ENCODE measurements around the gene ST3GAL5. TPM values are rescaled to one million over a fixed set of nuclear protein-coding genes. Genes with fewer than 3 reads are reported as not detected.

The ST3GAL5 gene
- total and polyA plus RNA-seq, 2 of the 8 experiments (the other 6 are each of a cell fraction or from before 2014, with no cell fraction given) = 1.9 to 4.5 TPM

- H3K4me3 ChIP-seq (ENCODE audit: extremely low read depth in 1 of 4, insufficient read depth in 2 of 4, low read depth in 3 of 4, low read length in 4 of 4) = no peak overlapping the region
- H3K4me2 ChIP-seq (ENCODE audit: insufficient read depth in 1 of 2, low read depth in 2 of 2, low read length in 2 of 2) = no peak overlapping the region
- no peak overlapping the region for H3K27ac ChIP-seq (ENCODE audit: low read depth, low read length)
- ChIA-PET CTCF (ENCODE audit: partially characterized antibody) (no interaction called here), POLR2A (ENCODE audit: partially characterized antibody) (no interaction called here)
- H2BK12ac ChIP-seq (ENCODE audit: low read depth, low read length) = no peak overlapping the region
- no peaks in the 10 kb centered on the region for H3K9me3 ChIP-seq (ENCODE audit: insufficient read depth in 2 of 2, low read depth in 1 of 2, low read length in 1 of 2)
- no peak overlapping the region for H3K4ac ChIP-seq (replicated peaks; ENCODE audit: insufficient read length, low read depth, low read length)
- H2AK5ac ChIP-seq (ENCODE audit: low read depth, low read length) = no peak overlapping the region
- H3K79me1 ChIP-seq (ENCODE audit: low read depth, low read length) = no peaks in the 10 kb centered on the region
- no peak overlapping the region for H2BK15ac ChIP-seq (ENCODE audit: low read length)
- no peak for FAIRE-seq
- no peaks in the 10 kb centered on the region for H3K27me3 ChIP-seq (replicated peaks in 1 of 4; ENCODE audit: control insufficient read depth in 3 of 4, extremely low read depth in 1 of 4, insufficient read depth in 3 of 4, low read length in 3 of 4)
- H3K9ac ChIP-seq (replicated peaks in 1 of 4; ENCODE audit: extremely low read depth in 1 of 4, low read depth in 3 of 4, low read length in 3 of 4) = no peak overlapping the region
- H4K8ac ChIP-seq (ENCODE audit: extremely low read depth, insufficient read depth, low read length) = no peak overlapping the region
- H3K23ac ChIP-seq (ENCODE audit: insufficient read length) = no peak overlapping the region
- no peak overlapping the region for H3K56ac ChIP-seq (replicated peaks; ENCODE audit: insufficient read length, low read depth, low read length)
- DNase-seq (ENCODE audit: low read depth in 1 of 2, low spot score in 2 of 2) = no peak
- no peak overlapping the region for H4K5ac ChIP-seq (ENCODE audit: insufficient read length, low read depth, low read length)
- H3K79me2 ChIP-seq (ENCODE audit: control insufficient read depth in 1 of 2, insufficient read depth in 2 of 2, low read length in 2 of 2) = no peaks in the 10 kb centered on the region
- no peaks in the 10 kb centered on the region for H4K20me1 ChIP-seq (replicated peaks in 1 of 2; ENCODE audit: control insufficient read depth in 1 of 2, insufficient read depth in 2 of 2, low read length in 2 of 2)
- H4K91ac ChIP-seq (replicated peaks; ENCODE audit: insufficient read length, low read length) = no peak overlapping the region
- 0 out of 2 replicates have a peak, but pooled peaks cover 1% of the 10 kb centered on the region for H3K23me2 ChIP-seq (ENCODE audit: low read depth, low read length)
- H2BK5ac ChIP-seq (ENCODE audit: low read depth, low read length) = no peak overlapping the region
- H2BK20ac ChIP-seq (ENCODE audit: low read length) = no peak overlapping the region
- H3K36me3 ChIP-seq (ENCODE audit: control insufficient read depth in 2 of 4, insufficient read depth in 4 of 4, low read length in 3 of 4) = no peaks in the 10 kb centered on the region
- no peaks in the 10 kb centered on the region for H3K4me1 ChIP-seq (replicated peaks in 1 of 4; ENCODE audit: control insufficient read depth in 3 of 4, insufficient read depth in 4 of 4, low read length in 3 of 4)
- H3K14ac ChIP-seq (ENCODE audit: insufficient read length) = no peak overlapping the region
- H2BK120ac ChIP-seq (replicated peaks; ENCODE audit: low read depth, low read length) = no peak overlapping the region
- H3K18ac ChIP-seq (ENCODE audit: extremely low read depth, low read length) = no peak overlapping the region
- no peak overlapping the region for H2AFZ ChIP-seq (ENCODE audit: low read length)
- 70% methylated on average over 5 of the region's 5 CpGs; no CpG with 5 or more reads in 1 of the 2 experiments for WGBS, 2 experiments (ENCODE audit: extremely low coverage in 1 of 2, insufficient coverage in 1 of 2, insufficient read length in 1 of 2, insufficient replicate concordance in 2 of 2, low coverage in 1 of 2, low lambda C conversion rate in 2 of 2, missing lambda C conversion rate in 1 of 2)
- TF ChIP-seq SP2 (IDR thresholded peaks at IDR 0.05; ENCODE audit: low read length) (no peak), RNF2 (IDR thresholded peaks at IDR 0.05; ENCODE audit: borderline replicate concordance, low read depth, low read length, missing control alignments, poor library complexity, severe bottlenecking) (no peak), TAF1 (IDR thresholded peaks at IDR 0.05; ENCODE audit: low read depth, low read length) (no peak), SIN3A (conservative IDR thresholded peaks at IDR 0.05 in 1 of 2, IDR thresholded peaks at IDR 0.05 in 1 of 2; ENCODE audit: low read depth in 1 of 2, low read length in 2 of 2) (no peak), KDM1A (IDR thresholded peaks at IDR 0.05; ENCODE audit: borderline replicate concordance, low read length) (no peak), FOSL1 (IDR thresholded peaks at IDR 0.05; ENCODE audit: insufficient read depth, low read depth, low read length) (no peak), SP4 (IDR thresholded peaks at IDR 0.05; ENCODE audit: low read length) (no peak), RFX5 (IDR thresholded peaks at IDR 0.05; ENCODE audit: borderline replicate concordance, low read depth, low read length) (no peak), JUN (IDR thresholded peaks at IDR 0.05; ENCODE audit: low read depth, low read length) (no peak), CHD1 (IDR thresholded peaks at IDR 0.05; ENCODE audit: low read depth, low read length) (no peak), TAF7 (optimal IDR thresholded peaks at IDR 0.05; ENCODE audit: borderline replicate concordance, low read depth, low read length) (no peak), SP1 (IDR thresholded peaks at IDR 0.05; ENCODE audit: low read depth, low read length) (no peak), SUZ12 (IDR thresholded peaks at IDR 0.05; ENCODE audit: low read length) (no peak), ASH2L (IDR thresholded peaks at IDR 0.05; ENCODE audit: low read length) (no peak), BACH1 (IDR thresholded peaks at IDR 0.05; ENCODE audit: low read length) (no peak), POLR2AphosphoS5 (IDR thresholded peaks at IDR 0.05; ENCODE audit: low read depth, low read length) (no peak)
These were observed 37.7 kb upstream of the ST3GAL5 start for GRCh38 chr2:85926526-85926925.

Data from H1 (cell line).